Myocyte (in vitro differentiated cells): ENCODE results near the gene COL4A2. TPM values are rescaled to one million over a fixed set of nuclear protein-coding genes. Genes with fewer than 3 reads are reported as not detected.
"Not testable (repeated sequence)": the region's sequence is repeated elsewhere in the genome, so short reads cannot be mapped to it uniquely, and the experiment has no call there.

Source experiments
- DNase-seq: peaks from one replicate; pipeline ENCODE4 v3.0.0-alpha.2; 2012; ENCODE audit warnings: low read depth
- total RNA-seq: library from RNA; depleted of rRNA; stranded (reverse); fragments of >200 nt; gene quantifications from 2 replicates; pipeline ENCODE4 v1.2.3, GENCODE V29; 2014

Gene COL4A2
- total RNA-seq, 1 donor from 2014 or later = 71.7 TPM

- not testable (repeated sequence) for DNase-seq
Observed at GRCh38 chr13:110486880-110487279, 179.8 kb downstream of the COL4A2 start.

GRCh38 chr13:110490009-110490770, 183.1 kb downstream of the COL4A2 start:
- DNase-seq = no peak

DNA sequence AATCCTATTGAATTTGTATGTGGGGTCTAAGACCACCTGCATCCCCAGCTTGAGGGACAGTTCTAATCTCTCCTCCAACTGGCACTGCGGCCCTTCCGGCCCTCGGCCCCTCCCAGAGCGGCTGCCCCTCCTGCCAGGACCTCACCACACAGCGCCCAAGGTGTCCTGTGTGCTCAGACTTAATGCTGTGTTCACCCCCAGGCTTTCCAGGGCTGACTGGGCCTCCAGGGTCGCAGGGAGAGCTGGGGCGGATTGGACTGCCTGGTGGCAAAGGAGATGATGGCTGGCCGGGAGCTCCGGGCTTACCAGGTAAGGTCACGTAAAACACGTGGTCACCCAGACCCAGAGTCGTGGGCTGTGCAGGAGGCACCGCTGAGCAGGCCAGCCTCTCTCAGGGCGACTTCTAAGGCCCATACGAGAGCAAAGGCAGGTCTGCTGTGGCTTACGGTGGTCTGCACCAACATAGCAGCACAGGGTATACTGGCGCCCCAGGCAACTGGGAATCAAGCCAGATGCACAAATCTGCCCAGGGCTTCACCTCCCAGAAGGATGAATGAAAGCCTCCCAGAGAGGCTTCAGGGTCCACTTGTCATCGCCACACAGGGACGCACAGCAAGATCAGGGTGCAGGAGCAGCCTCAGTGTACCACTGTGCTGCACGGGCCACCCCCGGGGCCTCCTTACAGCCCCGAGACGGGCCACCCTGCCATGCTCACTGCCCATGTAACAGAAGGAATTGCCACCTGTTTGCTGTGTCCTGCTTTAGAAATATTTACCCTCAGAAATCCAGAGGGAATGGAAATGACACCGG, 185.0 kb downstream of the COL4A2 start:
- DNase-seq = no peak

- no peak for DNase-seq
Observed at GRCh38 chr13:110492679-110493593, 185.9 kb downstream of the COL4A2 start.

GRCh38 chr13:110493613-110494012, 186.5 kb downstream of the COL4A2 start:
- no peak for DNase-seq

DNA sequence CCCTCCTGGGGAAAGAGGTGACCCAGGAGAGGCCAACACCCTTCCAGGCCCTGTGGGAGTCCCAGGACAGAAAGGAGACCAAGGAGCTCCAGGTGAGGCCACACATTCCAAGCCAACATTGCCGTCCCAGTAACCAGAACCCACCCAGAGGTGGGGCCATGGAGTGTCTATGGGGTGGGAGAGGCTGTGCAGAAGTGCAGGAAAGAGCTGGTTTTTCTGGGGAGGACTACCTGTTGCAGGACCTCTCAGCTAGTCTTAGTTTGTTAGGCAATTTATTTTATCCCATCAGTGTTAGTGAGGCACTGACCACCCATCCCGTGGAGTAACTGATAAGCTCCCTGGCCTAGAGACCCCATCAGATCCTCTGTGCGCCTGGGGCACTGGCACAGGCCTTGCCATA, 188.3 kb downstream of the COL4A2 start:
- DNase-seq = no peak

- no peak for DNase-seq
Observed at GRCh38 chr13:110495881-110496280, 188.8 kb downstream of the COL4A2 start.

GRCh38 chr13:110496281-110496680, 189.2 kb downstream of the COL4A2 start:
- no peak for DNase-seq

DNA sequence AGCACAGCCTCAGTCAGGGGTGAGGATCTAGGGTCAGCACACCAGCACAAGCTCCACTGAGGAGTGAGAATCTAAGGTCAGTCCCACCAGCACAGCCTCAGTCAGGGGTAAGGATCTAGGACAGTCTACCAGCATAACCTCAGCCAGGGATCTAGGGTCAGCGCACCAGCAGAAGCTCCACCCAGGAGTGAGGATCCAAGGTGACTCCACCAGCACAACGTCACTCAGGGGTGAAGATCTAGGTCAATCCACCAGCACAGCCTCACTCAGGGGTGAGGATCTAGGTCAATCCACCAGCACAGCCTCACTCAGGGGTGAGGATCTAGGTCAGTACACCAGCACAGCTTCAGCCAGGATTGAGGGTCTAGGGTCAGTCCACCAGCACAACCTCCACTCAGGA, 189.9 kb downstream of the COL4A2 start:
- DNase-seq = no peak

DNA sequence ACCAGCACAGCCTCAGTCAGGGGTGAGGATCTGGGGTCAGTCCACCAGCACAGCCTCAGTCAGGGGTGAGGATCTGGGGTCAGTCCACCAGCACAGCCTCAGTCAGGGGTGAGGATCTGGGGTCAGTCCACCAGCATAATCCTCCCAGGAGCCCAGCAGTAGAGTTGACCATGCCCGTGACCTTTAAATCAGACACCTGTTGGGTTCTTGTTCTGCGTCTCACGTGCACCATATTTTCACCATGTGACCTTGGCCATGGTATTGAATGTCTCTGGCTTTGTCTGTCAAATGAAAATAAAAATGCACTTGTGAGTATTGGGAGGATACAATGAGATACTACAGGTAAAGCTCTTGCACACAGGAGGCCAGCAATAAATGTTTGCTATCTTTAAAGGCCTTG, 190.8 kb downstream of the COL4A2 start:
- DNase-seq = not testable (repeated sequence)

- no peak for DNase-seq
Observed at GRCh38 chr13:110498327-110498726, 191.2 kb downstream of the COL4A2 start.

DNA sequence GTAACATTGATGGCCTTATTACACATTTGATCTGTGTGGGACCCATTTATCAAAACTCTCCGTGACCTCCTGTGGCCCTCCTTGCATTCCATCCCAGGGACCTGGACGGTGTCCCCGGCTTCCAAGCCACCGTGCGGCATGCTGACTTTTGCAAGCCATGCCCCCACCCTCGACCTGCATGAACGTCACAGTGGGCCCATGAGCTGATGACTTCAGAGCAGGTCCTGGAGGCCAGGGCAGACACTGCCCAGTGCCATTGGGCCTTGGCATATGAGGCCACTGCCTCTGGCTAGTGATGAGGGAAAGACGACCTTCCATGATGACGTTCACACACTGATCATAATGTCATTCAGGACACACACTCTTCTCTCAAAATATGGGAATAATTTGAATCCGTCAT, 191.7 kb downstream of the COL4A2 start:
- DNase-seq = no peak

GRCh38 chr13:110499621-110500281, 192.7 kb downstream of the COL4A2 start:
- DNase-seq = peak; percentile 20

- DNase-seq = no peak
Observed at GRCh38 chr13:110500341-110500740, 193.3 kb downstream of the COL4A2 start.

DNA sequence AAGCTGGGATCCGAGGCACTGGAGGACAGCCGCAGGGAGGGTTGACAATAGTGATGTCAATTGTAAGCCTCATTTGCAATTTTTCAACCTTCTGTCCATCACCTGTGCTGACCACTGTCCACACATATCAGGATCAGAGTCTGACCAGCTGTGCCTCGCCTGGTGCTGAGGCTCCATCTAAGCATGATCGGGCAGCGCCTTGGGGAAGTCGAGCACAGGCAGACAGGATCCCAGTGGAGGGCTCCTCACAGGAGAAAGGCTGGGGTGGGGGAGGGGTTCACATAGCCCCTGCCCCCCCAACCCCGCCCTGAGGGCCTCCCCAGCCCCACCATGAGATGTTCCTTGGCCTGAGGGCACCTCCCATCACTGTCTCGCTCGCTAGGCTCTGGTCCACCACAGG, 194.1 kb downstream of the COL4A2 start:
- no peak for DNase-seq

- DNase-seq = peak; percentile 22
Observed at GRCh38 chr13:110503037-110503901, 196.2 kb downstream of the COL4A2 start.

GRCh38 chr13:110503979-110504499, 197.0 kb downstream of the COL4A2 start:
- DNase-seq = no peak

- no peak for DNase-seq
Observed at GRCh38 chr13:110505594-110505993, 198.5 kb downstream of the COL4A2 start.

- DNase-seq = no peak
Observed at GRCh38 chr13:110506396-110506795, 199.3 kb downstream of the COL4A2 start.
